ENCODE results near the gene SATB1.
"Not testable (repeated sequence)": the region's sequence is repeated elsewhere in the genome, so short reads cannot be mapped to it uniquely, and the experiment has no call there.

Gene SATB1

GRCh38 chr3:18424729-18425640 lies at the start of gene SATB1:
Gene SATB1 (minus strand): TSS chr3:18425339. CDS start chr3:18420967, 4,372 bp downstream.
- H3K4me1 ChIP-seq (ENCODE audit: insufficient read depth, low read length), result peaks cover 15% of the 10 kb centered on the region
- H3K4me3 ChIP-seq (ENCODE audit: low read length), result peak within 1 kb of the TSS; percentile 72
- H2AFZ ChIP-seq (ENCODE audit: low read depth, low read length), result peak within 1 kb of the TSS; percentile 95
- H3K27me3 ChIP-seq (ENCODE audit: insufficient read depth, low read length), result peaks cover 24% of the 10 kb centered on the region
- H3K36me3 ChIP-seq (ENCODE audit: insufficient read depth, low read length), result no peaks in the 10 kb centered on the region
- no peaks in the 10 kb centered on the region for H3K9me3 ChIP-seq (ENCODE audit: low read length)

- H3K4me1 ChIP-seq (ENCODE audit: insufficient read depth, low read length), result no peaks in the 10 kb centered on the region
- no peaks in the 10 kb centered on the region for H3K36me3 ChIP-seq (ENCODE audit: insufficient read depth, low read length)
- no peak overlapping the region for H3K4me3 ChIP-seq (ENCODE audit: low read length)
- H3K27me3 ChIP-seq (ENCODE audit: insufficient read depth, low read length), result no peaks in the 10 kb centered on the region
- H2AFZ ChIP-seq (ENCODE audit: low read depth, low read length), result no peak overlapping the region
- H3K9me3 ChIP-seq (ENCODE audit: low read length), result no peaks in the 10 kb centered on the region
Observed at GRCh38 chr3:18474202-18474601, 49.1 kb upstream of the SATB1 start.

GRCh38 chr3:18469775-18470174 lies 44.6 kb upstream of the SATB1 start:
- Histone ChIP-seq H3K36me3 (ENCODE audit: insufficient read depth, low read length) (no peaks in the 10 kb centered on the region), H2AFZ (ENCODE audit: low read depth, low read length) (no peak overlapping the region), H3K4me1 (ENCODE audit: insufficient read depth, low read length) (no peaks in the 10 kb centered on the region), H3K9me3 (ENCODE audit: low read length) (no peaks in the 10 kb centered on the region), H3K4me3 (ENCODE audit: low read length) (no peak overlapping the region), H3K27me3 (ENCODE audit: insufficient read depth, low read length) (no peaks in the 10 kb centered on the region)

GRCh38 chr3:18466136-18466535 lies 41.0 kb upstream of the SATB1 start:
- Histone ChIP-seq H2AFZ (ENCODE audit: low read depth, low read length) (no peak overlapping the region), H3K27me3 (ENCODE audit: insufficient read depth, low read length) (no peaks in the 10 kb centered on the region), H3K4me3 (ENCODE audit: low read length) (no peak overlapping the region)

GRCh38 chr3:18454766-18455165 lies 29.6 kb upstream of the SATB1 start:
- Histone ChIP-seq H2AFZ (ENCODE audit: low read depth, low read length) (no peak overlapping the region), H3K27me3 (ENCODE audit: insufficient read depth, low read length) (peaks cover 9% of the 10 kb centered on the region), H3K9me3 (ENCODE audit: low read length) (no peaks in the 10 kb centered on the region), H3K4me3 (ENCODE audit: low read length) (no peak overlapping the region), H3K4me1 (ENCODE audit: insufficient read depth, low read length) (no peaks in the 10 kb centered on the region), H3K36me3 (ENCODE audit: insufficient read depth, low read length) (no peaks in the 10 kb centered on the region)

More at GRCh38 chr3:18466136-18466535, 41.0 kb upstream of the SATB1 start:
- H3K9me3 ChIP-seq (ENCODE audit: low read length), result no peaks in the 10 kb centered on the region
- H3K4me1 ChIP-seq (ENCODE audit: insufficient read depth, low read length), result no peaks in the 10 kb centered on the region
- no peaks in the 10 kb centered on the region for H3K36me3 ChIP-seq (ENCODE audit: insufficient read depth, low read length)

- H3K27me3 ChIP-seq (ENCODE audit: insufficient read depth, low read length), result peaks cover 35% of the 10 kb centered on the region
Observed at GRCh38 chr3:18449618-18450017, 24.5 kb upstream of the SATB1 start.

GRCh38 chr3:18447720-18448119 lies 22.6 kb upstream of the SATB1 start:
- Histone ChIP-seq H3K36me3 (ENCODE audit: insufficient read depth, low read length) (no peaks in the 10 kb centered on the region), H3K27me3 (ENCODE audit: insufficient read depth, low read length) (peaks cover 50% of the 10 kb centered on the region), H2AFZ (ENCODE audit: low read depth, low read length) (no peak overlapping the region), H3K4me1 (ENCODE audit: insufficient read depth, low read length) (peaks cover 14% of the 10 kb centered on the region), H3K4me3 (ENCODE audit: low read length) (no peak overlapping the region), H3K9me3 (ENCODE audit: low read length) (peaks cover 5% of the 10 kb centered on the region)

More at GRCh38 chr3:18449618-18450017, 24.5 kb upstream of the SATB1 start:
- H3K9me3 ChIP-seq (ENCODE audit: low read length); H3K4me3 ChIP-seq (ENCODE audit: low read length); H3K4me1 ChIP-seq (ENCODE audit: insufficient read depth, low read length); H2AFZ ChIP-seq (ENCODE audit: low read depth, low read length); H3K36me3 ChIP-seq (ENCODE audit: insufficient read depth, low read length): not testable (repeated sequence)

- peaks cover 52% of the 10 kb centered on the region for H3K27me3 ChIP-seq (ENCODE audit: insufficient read depth, low read length)
- no peak overlapping the region for H3K4me3 ChIP-seq (ENCODE audit: low read length)
- H3K9me3 ChIP-seq (ENCODE audit: low read length), result peaks cover 5% of the 10 kb centered on the region
- no peaks in the 10 kb centered on the region for H3K36me3 ChIP-seq (ENCODE audit: insufficient read depth, low read length)
- H3K4me1 ChIP-seq (ENCODE audit: insufficient read depth, low read length), result peaks cover 14% of the 10 kb centered on the region
- no peak overlapping the region for H2AFZ ChIP-seq (ENCODE audit: low read depth, low read length)
Observed at GRCh38 chr3:18446149-18446825, 21.1 kb upstream of the SATB1 start.

GRCh38 chr3:18445401-18446148 lies 20.4 kb upstream of the SATB1 start:
- Histone ChIP-seq H3K4me3 (ENCODE audit: low read length) (peak overlapping the region; percentile 31), H3K9me3 (ENCODE audit: low read length) (peaks cover 5% of the 10 kb centered on the region), H3K27me3 (ENCODE audit: insufficient read depth, low read length) (peaks cover 53% of the 10 kb centered on the region), H3K4me1 (ENCODE audit: insufficient read depth, low read length) (peaks cover 14% of the 10 kb centered on the region), H2AFZ (ENCODE audit: low read depth, low read length) (peak overlapping the region; percentile 62), H3K36me3 (ENCODE audit: insufficient read depth, low read length) (no peaks in the 10 kb centered on the region)

- Histone ChIP-seq H3K27me3 (ENCODE audit: insufficient read depth, low read length) (peaks cover 60% of the 10 kb centered on the region), H3K4me3 (ENCODE audit: low read length) (peak overlapping the region; percentile 51), H3K36me3 (ENCODE audit: insufficient read depth, low read length) (no peaks in the 10 kb centered on the region), H2AFZ (ENCODE audit: low read depth, low read length) (peak overlapping the region; percentile 62), H3K4me1 (ENCODE audit: insufficient read depth, low read length) (peaks cover 14% of the 10 kb centered on the region), H3K9me3 (ENCODE audit: low read length) (peaks cover 5% of the 10 kb centered on the region)
Observed at GRCh38 chr3:18444595-18445400, 19.7 kb upstream of the SATB1 start.

GRCh38 chr3:18443665-18444594 lies 18.8 kb upstream of the SATB1 start:
- peak overlapping the region; percentile 51 for H3K4me3 ChIP-seq (ENCODE audit: low read length)
- H2AFZ ChIP-seq (ENCODE audit: low read depth, low read length), result peak overlapping the region; percentile 30
- no peaks in the 10 kb centered on the region for H3K36me3 ChIP-seq (ENCODE audit: insufficient read depth, low read length)
- H3K9me3 ChIP-seq (ENCODE audit: low read length), result peaks cover 3% of the 10 kb centered on the region
- peaks cover 64% of the 10 kb centered on the region for H3K27me3 ChIP-seq (ENCODE audit: insufficient read depth, low read length)
- peaks cover 14% of the 10 kb centered on the region for H3K4me1 ChIP-seq (ENCODE audit: insufficient read depth, low read length)
